SK-N-SH treated with all-trans-retinoic acid at 6 μM for 48 hours (cell line): ENCODE measurements around the gene PUM1.

Experiments
- ATAC-seq: fragments of 200-7000 bp; cut with Tn5 transposase; 3 replicates; pipeline ENCODE4 v1.9.1; 2020; ENCODE audit warnings: mild to moderate bottlenecking, moderate library complexity
- BACH2 ChIP-seq: fragments of 250-450 bp; sonication (Bioruptor Pico); IDR thresholded peaks from 2 replicates; pipeline ENCODE4 v1.9.0; 2021; ENCODE audit warnings: mild to moderate bottlenecking, borderline replicate concordance
- CREB5 ChIP-seq: fragments of 250-450 bp; sonication (Bioruptor Pico); IDR thresholded peaks from 2 replicates; pipeline ENCODE4 v1.5.1; 2020; ENCODE audit warnings: low read depth, mild to moderate bottlenecking, moderate library complexity
- CSDC2 ChIP-seq: fragments of 250-450 bp; sonication (Bioruptor Pico); IDR thresholded peaks from 2 replicates; pipeline ENCODE4 v1.5.0; 2020; ENCODE audit warnings: mild to moderate bottlenecking, moderate library complexity
- CSRNP3 ChIP-seq: fragments of 250-450 bp; sonication (Bioruptor Pico); IDR thresholded peaks from 2 replicates; pipeline ENCODE4 v1.5.1; 2021; ENCODE audit warnings: mild to moderate bottlenecking, moderate library complexity
- ESRRG ChIP-seq: fragments of 250-450 bp; sonication (Bioruptor Pico); IDR thresholded peaks from 2 replicates; pipeline ENCODE4 v1.6.1; 2021; ENCODE audit warnings: mild to moderate bottlenecking
- GLIS3 ChIP-seq: fragments of 250-450 bp; sonication (Bioruptor Pico); IDR thresholded peaks from 2 replicates; pipeline ENCODE4 v1.5.0; 2020; ENCODE audit warnings: mild to moderate bottlenecking, moderate library complexity
- ISL1 ChIP-seq: fragments of 250-450 bp; sonication (Bioruptor Pico); IDR thresholded peaks from 2 replicates; pipeline ENCODE4 v2.1.2; 2022; ENCODE audit warnings: mild to moderate bottlenecking, moderate library complexity
- OSR1 ChIP-seq: fragments of 250-450 bp; sonication (Bioruptor Pico); IDR thresholded peaks from 2 replicates; pipeline ENCODE4 v1.8.0; 2022; ENCODE audit warnings: moderate library complexity, mild to moderate bottlenecking, inconsistent platforms
- POU6F1 ChIP-seq: fragments of 250-450 bp; sonication (Bioruptor Pico); IDR thresholded peaks from 2 replicates; pipeline ENCODE4 v1.8.0; 2021; ENCODE audit warnings: low read depth, mild to moderate bottlenecking, moderate library complexity, borderline replicate concordance
- RARB ChIP-seq: fragments of 250-450 bp; sonication (Bioruptor Pico); IDR thresholded peaks from 2 replicates; pipeline ENCODE4 v1.8.0; 2021; ENCODE audit warnings: mild to moderate bottlenecking, moderate library complexity
- SNAI2 ChIP-seq: fragments of 250-450 bp; sonication (Bioruptor Pico); IDR thresholded peaks from 2 replicates; pipeline ENCODE4 v1.5.0; 2020; ENCODE audit warnings: mild to moderate bottlenecking, moderate library complexity
- TCF4 ChIP-seq: fragments of 250-450 bp; sonication (Bioruptor Pico); IDR thresholded peaks from 2 replicates; pipeline ENCODE4 v1.8.0; 2021; ENCODE audit warnings: mild to moderate bottlenecking, moderate library complexity, borderline replicate concordance
- ZC3H10 ChIP-seq: fragments of 250-450 bp; sonication (Bioruptor Pico); IDR thresholded peaks from 2 replicates; pipeline ENCODE4 v1.5.1; 2021; ENCODE audit warnings: mild to moderate bottlenecking, moderate library complexity
- ZFP3 ChIP-seq: fragments of 250-450 bp; sonication (Bioruptor Pico); IDR thresholded peaks from 2 replicates; pipeline ENCODE4 v1.5.0; 2020; ENCODE audit warnings: mild to moderate bottlenecking, moderate library complexity
- ZFP30 ChIP-seq: fragments of 450-650 bp; formaldehyde crosslinking; IDR thresholded peaks from 2 replicates; pipeline ENCODE4 v1.5.0; 2022; ENCODE audit warnings: mild to moderate bottlenecking, moderate library complexity
- ZNF70 ChIP-seq: fragments of 450-650 bp; formaldehyde crosslinking; IDR thresholded peaks from 2 replicates; pipeline ENCODE4 v1.5.0; 2020; ENCODE audit warnings: mild to moderate bottlenecking, moderate library complexity
- ZNF8 ChIP-seq: fragments of 450-650 bp; formaldehyde crosslinking; IDR thresholded peaks from 2 replicates; pipeline ENCODE4 v1.5.0; 2020; ENCODE audit warnings: mild to moderate bottlenecking, moderate library complexity
- TF ChIP-seq, protein P1 (sequence below): fragments of 250-450 bp; sonication (Bioruptor Pico); IDR thresholded peaks from 2 replicates; pipeline ENCODE4 v1.5.0; 2020; ENCODE audit warnings: mild to moderate bottlenecking, moderate library complexity
- TF ChIP-seq, protein P2 (sequence below): fragments of 250-450 bp; sonication (Bioruptor Pico); IDR thresholded peaks from 2 replicates; pipeline ENCODE4 v1.8.0; 2020; ENCODE audit warnings: mild to moderate bottlenecking, moderate library complexity, borderline replicate concordance

Gene PUM1

GRCh38 chr1:30957560-30958222, 107.8 kb downstream of the PUM1 start:
- no peak for ATAC-seq
- TF ChIP-seq, protein P1, sequence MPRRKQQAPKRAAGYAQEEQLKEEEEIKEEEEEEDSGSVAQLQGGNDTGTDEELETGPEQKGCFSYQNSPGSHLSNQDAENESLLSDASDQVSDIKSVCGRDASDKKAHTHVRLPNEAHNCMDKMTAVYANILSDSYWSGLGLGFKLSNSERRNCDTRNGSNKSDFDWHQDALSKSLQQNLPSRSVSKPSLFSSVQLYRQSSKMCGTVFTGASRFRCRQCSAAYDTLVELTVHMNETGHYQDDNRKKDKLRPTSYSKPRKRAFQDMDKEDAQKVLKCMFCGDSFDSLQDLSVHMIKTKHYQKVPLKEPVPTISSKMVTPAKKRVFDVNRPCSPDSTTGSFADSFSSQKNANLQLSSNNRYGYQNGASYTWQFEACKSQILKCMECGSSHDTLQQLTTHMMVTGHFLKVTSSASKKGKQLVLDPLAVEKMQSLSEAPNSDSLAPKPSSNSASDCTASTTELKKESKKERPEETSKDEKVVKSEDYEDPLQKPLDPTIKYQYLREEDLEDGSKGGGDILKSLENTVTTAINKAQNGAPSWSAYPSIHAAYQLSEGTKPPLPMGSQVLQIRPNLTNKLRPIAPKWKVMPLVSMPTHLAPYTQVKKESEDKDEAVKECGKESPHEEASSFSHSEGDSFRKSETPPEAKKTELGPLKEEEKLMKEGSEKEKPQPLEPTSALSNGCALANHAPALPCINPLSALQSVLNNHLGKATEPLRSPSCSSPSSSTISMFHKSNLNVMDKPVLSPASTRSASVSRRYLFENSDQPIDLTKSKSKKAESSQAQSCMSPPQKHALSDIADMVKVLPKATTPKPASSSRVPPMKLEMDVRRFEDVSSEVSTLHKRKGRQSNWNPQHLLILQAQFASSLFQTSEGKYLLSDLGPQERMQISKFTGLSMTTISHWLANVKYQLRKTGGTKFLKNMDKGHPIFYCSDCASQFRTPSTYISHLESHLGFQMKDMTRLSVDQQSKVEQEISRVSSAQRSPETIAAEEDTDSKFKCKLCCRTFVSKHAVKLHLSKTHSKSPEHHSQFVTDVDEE (CRISPR knock-in tag): no peak
- no peak for TF ChIP-seq RARB (CRISPR knock-in tag)

DNA sequence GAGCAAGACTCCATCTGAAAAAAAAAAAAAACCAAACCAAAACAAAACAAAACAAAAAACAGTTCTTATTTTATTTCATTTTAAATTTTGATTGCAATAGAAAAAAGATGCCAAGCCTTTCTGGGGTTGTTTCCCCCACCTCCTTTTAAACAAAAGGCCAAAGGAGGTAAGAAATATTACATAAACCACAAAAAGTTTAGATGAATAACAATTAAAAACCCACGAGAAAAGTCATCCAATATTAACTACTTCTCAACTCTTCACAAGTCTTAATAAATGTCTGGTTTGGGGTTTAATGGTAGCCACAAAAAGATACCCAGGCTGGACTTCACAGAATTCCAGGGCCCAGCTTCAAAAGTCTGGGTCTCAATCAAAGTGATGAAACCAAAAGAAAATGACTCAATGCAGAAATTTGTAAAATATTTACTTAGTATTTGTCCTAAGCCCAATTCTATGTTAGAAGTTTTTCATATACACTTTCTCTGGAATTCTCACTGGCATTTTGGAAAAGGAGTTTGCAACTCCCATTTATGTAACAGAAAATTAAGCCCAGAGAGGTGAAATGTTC, 110.0 kb downstream of the PUM1 start:
- ATAC-seq: peak; percentile 49; the same call in 2 of the 3 replicates
- TF ChIP-seq TCF4 (CRISPR knock-in tag): no peak
- no peak for TF ChIP-seq ISL1 (CRISPR knock-in tag)
- TF ChIP-seq ZNF70 (CRISPR knock-in tag): no peak
- TF ChIP-seq BACH2: no peak
- TF ChIP-seq CSRNP3 (CRISPR knock-in tag): no peak
- no peak for TF ChIP-seq GLIS3 (CRISPR knock-in tag)
- no peak for TF ChIP-seq RARB (CRISPR knock-in tag)
- TF ChIP-seq CSDC2: no peak
- TF ChIP-seq SNAI2: no peak

DNA sequence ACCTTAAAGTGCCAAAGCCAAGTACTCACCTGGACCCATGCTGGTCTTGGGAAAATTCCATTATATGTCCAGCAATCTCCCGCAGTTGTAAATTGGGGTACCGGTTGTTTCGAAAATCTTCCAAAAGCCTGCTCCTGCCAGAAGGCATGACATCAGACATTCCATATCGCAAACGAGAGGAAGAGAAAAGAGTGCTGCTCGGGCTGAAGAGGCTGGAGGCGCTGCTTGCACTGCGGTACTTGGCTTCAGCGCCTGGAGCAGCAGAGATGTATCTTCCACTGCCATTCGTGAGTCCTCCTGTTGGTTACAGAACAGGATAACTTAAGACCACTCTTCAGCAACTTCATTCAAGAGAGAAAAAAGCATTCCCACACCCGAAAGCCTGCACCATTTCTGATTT, 111.8 kb downstream of the PUM1 start:
- TF ChIP-seq ZNF8 (CRISPR knock-in tag) (no peak), ZC3H10 (CRISPR knock-in tag) (no peak), POU6F1 (CRISPR knock-in tag) (no peak), ISL1 (CRISPR knock-in tag) (no peak), ZFP3 (CRISPR knock-in tag) (no peak), ZNF70 (CRISPR knock-in tag) (no peak), ZFP30 (no peak), OSR1 (no peak), SNAI2 (no peak), CSDC2 (no peak), CREB5 (CRISPR knock-in tag) (no peak), ESRRG (CRISPR knock-in tag) (no peak)
- TF ChIP-seq, protein P2, sequence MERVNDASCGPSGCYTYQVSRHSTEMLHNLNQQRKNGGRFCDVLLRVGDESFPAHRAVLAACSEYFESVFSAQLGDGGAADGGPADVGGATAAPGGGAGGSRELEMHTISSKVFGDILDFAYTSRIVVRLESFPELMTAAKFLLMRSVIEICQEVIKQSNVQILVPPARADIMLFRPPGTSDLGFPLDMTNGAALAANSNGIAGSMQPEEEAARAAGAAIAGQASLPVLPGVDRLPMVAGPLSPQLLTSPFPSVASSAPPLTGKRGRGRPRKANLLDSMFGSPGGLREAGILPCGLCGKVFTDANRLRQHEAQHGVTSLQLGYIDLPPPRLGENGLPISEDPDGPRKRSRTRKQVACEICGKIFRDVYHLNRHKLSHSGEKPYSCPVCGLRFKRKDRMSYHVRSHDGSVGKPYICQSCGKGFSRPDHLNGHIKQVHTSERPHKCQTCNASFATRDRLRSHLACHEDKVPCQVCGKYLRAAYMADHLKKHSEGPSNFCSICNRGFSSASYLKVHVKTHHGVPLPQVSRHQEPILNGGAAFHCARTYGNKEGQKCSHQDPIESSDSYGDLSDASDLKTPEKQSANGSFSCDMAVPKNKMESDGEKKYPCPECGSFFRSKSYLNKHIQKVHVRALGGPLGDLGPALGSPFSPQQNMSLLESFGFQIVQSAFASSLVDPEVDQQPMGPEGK (CRISPR knock-in tag): no peak
- TF ChIP-seq, protein P1 (CRISPR knock-in tag): no peak
- ATAC-seq: no peak
